Neutrophil (primary cell): ENCODE data around the gene SPEG.

Source experiments
- H3K27ac ChIP-seq: fragments of 200-600 bp; sonication (generic); 2 replicates; pipeline ENCODE4 v1.5.1; 2016; ENCODE audit warnings: mild to moderate bottlenecking, moderate library complexity
- H3K27me3 ChIP-seq: fragments of 200-600 bp; sonication (generic); 2 replicates; pipeline ENCODE4 v1.6.0; 2016; ENCODE audit warnings: mild to moderate bottlenecking
- H3K36me3 ChIP-seq: fragments of 200-600 bp; sonication (generic); 2 replicates; pipeline ENCODE4 v1.5.1; 2017
- H3K4me1 ChIP-seq, 2 experiments: fragments of 200-600 bp in 1 of 2; sonication (generic) in 1 of 2; 1 replicate in 1 of 2; 2 replicates in 1 of 2; pipeline versions ENCODE4 v1.5.1 to v1.6.1; 2013 to 2016; ENCODE audit warnings: low read depth in 1 of 2, low read length in 1 of 2, mild to moderate bottlenecking in 1 of 2, moderate library complexity in 1 of 2; ENCODE audit not compliant: control insufficient read depth in 1 of 2, insufficient read depth in 1 of 2
- H3K4me3 ChIP-seq, 2 experiments: fragments of 200-600 bp in 1 of 2; sonication (generic) in 1 of 2; 1 replicate in 1 of 2; 2 replicates in 1 of 2; pipeline ENCODE4 v1.5.1; 2013 to 2016; ENCODE audit warnings: low read depth in 1 of 2, low read length in 1 of 2, mild to moderate bottlenecking in 1 of 2, moderate library complexity in 1 of 2
- H3K9me3 ChIP-seq: fragments of 200-600 bp; sonication (generic); 2 replicates; pipeline ENCODE4 v1.5.1; 2016
- TF ChIP-seq, protein P1 (sequence below): fragments of 200-600 bp; sonication (generic); IDR thresholded peaks from 2 replicates; pipeline ENCODE4 v1.5.1; 2016; ENCODE audit warnings: antibody characterized with exemption

Gene SPEG

DNA sequence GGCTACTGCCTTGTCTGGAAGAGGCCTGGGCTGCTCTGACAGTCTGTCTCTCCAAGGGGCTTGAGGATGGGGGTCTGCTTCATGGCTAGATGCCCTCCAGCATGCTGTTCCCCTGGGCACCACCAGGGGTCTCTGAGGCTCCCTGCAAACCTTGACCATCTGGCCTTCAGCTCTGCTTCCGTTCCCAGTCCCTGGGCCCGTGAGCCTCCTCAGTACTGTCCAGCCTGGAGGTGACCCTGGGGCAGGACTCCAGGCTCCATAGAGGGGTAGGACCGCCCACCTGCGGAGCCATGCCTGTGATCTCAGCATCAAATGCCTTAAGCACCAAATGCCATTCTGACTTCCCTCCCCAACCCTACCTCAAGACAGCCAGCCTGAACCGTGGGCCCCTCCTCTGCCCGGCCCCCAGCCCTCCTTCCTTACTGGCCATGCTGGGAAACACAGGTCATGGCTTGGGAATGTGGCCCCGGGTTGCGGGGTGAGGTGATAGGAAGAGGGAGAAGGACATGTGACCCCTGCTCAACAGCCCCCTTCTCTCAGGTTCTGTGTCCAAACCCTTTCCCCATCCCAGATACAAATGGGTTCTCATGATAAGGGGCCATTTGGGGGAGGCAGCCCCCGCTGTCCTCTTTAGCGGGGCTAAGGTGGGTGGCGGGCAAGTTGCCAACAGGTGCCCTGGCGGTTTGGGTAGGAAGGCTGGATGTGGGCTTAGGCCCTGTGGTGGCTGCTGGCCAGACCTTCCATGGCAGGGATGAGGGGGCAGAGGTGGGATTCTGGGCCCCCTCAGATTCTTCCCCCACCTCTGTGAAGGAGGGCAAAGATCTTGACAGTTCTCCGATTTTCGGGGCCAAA is 25.0 kb downstream of the SPEG start:
- Histone ChIP-seq H3K36me3 (no peaks in the 10 kb centered on the region), H3K9me3 (no peaks in the 10 kb centered on the region), H3K4me3 (no peak overlapping the region), H3K27ac (no peak overlapping the region), H3K4me1 (no peaks in the 10 kb centered on the region), H3K27me3 (peaks cover 14% of the 10 kb centered on the region)
- TF ChIP-seq, protein P1, sequence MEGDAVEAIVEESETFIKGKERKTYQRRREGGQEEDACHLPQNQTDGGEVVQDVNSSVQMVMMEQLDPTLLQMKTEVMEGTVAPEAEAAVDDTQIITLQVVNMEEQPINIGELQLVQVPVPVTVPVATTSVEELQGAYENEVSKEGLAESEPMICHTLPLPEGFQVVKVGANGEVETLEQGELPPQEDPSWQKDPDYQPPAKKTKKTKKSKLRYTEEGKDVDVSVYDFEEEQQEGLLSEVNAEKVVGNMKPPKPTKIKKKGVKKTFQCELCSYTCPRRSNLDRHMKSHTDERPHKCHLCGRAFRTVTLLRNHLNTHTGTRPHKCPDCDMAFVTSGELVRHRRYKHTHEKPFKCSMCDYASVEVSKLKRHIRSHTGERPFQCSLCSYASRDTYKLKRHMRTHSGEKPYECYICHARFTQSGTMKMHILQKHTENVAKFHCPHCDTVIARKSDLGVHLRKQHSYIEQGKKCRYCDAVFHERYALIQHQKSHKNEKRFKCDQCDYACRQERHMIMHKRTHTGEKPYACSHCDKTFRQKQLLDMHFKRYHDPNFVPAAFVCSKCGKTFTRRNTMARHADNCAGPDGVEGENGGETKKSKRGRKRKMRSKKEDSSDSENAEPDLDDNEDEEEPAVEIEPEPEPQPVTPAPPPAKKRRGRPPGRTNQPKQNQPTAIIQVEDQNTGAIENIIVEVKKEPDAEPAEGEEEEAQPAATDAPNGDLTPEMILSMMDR, result peak; percentile 67

DNA sequence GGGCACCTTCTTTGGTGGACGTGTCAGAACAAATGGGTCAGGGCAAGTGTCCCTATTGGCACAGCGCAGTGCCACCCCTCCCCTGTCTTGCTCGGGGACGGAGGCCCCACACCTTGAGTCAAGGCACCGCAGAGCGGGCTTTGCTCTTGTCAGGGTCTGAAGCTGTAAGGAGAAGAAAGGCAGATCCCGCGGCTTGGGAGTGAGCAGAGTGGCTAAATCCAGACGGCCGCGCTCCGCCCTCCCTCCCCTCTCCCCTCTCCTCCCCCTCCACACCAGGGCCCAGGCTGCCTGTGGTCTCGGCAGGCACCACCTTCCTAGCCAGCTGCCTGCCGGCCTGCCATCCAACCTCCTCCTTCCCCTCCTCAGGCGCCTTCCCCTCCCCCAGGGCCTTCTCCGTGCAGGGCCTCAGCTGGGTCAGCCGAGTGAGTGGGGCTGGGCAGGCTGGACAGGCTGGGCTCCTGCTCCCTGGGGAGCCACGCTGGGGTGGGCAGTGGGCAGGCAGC is 25.8 kb downstream of the SPEG start:
- Histone ChIP-seq H3K9me3 (no peaks in the 10 kb centered on the region), H3K4me1 (no peaks in the 10 kb centered on the region), H3K4me3 (no peak overlapping the region), H3K27ac (no peak overlapping the region), H3K27me3 (peaks cover 12% of the 10 kb centered on the region), H3K36me3 (no peaks in the 10 kb centered on the region)
- TF ChIP-seq, protein P1, result no peak

DNA sequence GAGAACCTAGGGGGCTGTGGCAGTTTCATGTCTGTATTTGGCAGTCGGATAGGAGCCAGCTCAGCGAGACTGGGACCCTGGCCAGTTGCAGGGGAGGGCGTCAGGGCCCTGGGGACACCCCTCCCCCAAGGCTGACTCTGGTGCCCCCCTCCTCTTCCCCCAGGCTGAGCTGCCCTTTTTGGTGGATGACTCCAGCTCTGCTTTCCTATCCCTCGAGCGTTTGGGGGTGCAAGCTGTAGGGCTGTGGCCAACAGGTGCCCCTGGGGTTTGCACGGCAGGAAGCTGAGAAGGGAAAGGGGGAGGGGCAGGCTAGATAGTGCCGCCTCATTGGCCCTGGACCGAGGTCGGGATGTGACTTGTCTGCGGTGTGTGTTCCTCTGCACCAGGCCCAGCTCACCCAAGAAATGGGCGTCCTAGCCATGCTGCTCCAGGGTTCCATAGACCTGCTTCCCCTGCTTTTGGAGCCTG is 26.4 kb downstream of the SPEG start:
- Histone ChIP-seq H3K9me3 (no peaks in the 10 kb centered on the region), H3K4me1 (no peaks in the 10 kb centered on the region), H3K27ac (no peak overlapping the region), H3K27me3 (peaks cover 6% of the 10 kb centered on the region), H3K4me3 (no peak overlapping the region), H3K36me3 (no peaks in the 10 kb centered on the region)
- TF ChIP-seq, protein P1, result no peak

DNA sequence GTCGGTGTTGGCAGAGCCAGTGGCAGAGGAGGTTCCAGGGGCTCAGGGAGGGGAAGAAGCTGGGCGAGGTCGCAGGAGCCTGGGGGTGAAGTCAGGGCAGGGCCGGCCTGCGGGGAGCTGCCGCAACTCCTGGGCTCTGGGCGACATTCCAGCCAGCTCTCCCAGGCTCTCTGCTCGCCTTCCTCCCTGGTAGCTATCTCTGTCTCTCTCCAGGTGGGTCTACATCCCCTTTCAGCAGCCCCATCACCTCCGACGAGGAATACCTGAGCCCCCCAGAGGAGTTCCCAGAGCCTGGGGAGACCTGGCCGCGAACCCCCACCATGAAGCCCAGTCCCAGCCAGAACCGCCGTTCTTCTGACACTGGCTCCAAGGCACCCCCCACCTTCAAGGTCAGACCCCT is 27.0 kb downstream of the SPEG start:
- Histone ChIP-seq H3K36me3 (no peaks in the 10 kb centered on the region), H3K9me3 (no peaks in the 10 kb centered on the region), H3K27me3 (peaks cover 6% of the 10 kb centered on the region), H3K4me3 (no peak overlapping the region), H3K27ac (no peak overlapping the region), H3K4me1 (no peaks in the 10 kb centered on the region)
- TF ChIP-seq, protein P1, result no peak

DNA sequence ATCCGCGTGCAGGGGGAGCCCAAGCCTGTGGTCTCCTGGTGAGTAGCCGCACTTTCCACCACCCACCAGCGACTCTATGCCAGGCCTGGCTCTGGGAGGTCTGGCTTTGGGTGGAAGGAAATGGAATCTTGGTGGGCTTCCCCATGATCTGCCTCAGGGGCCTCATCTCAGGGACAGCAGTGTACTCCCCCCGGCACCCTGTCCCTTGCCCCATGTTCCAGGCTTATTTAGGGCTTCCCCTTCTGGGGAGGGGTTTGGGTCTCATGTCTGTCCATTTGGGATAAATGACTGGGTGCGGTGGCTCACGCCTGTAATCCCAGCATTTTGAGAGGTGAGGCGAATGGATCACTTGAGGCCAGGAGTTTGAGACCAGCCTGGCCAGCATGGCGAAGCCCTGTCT is 27.7 kb downstream of the SPEG start:
- H3K27me3 ChIP-seq, result peaks cover 6% of the 10 kb centered on the region
- H3K9me3 ChIP-seq, result no peaks in the 10 kb centered on the region
- TF ChIP-seq, protein P1, result no peak
- H3K27ac ChIP-seq, result no peak overlapping the region
- no peaks in the 10 kb centered on the region for H3K4me1 ChIP-seq
- no peaks in the 10 kb centered on the region for H3K36me3 ChIP-seq
- H3K4me3 ChIP-seq, result no peak overlapping the region
